Natural killer cell (primary cell): Measurements from ENCODE around the gene MAD1L1. TPM values are rescaled to one million over a fixed set of nuclear protein-coding genes. Genes with fewer than 3 reads are reported as not detected.

Source experiments
- ATAC-seq, 3 donors: fragments of 150-1000 bp in 2 of 3; fragments of 200-7000 bp in 1 of 3; cut with Tn5 transposase; 1 replicate in 1 of 3; 2 replicates in 2 of 3; pipeline ENCODE4 v1.10.0; 2021; ENCODE audit warnings: mild to moderate bottlenecking in 2 of 3, moderate library complexity in 2 of 3
- DNase-seq, 2 donors: peaks; one replicate each; pipeline versions ENCODE4 v3.0.0 to v3.0.0-alpha.2; 2013 to 2021; ENCODE audit warnings: mixed read lengths in 1 of 2
- H3K27ac ChIP-seq: one replicate; pipeline ENCODE4 v1.5.1; 2013; ENCODE audit warnings: mild to moderate bottlenecking, low read length
- H3K27me3 ChIP-seq: one replicate; pipeline ENCODE4 v1.6.1; 2013; ENCODE audit warnings: low read length; ENCODE audit not compliant: control insufficient read depth, insufficient read depth
- H3K36me3 ChIP-seq: one replicate; pipeline ENCODE4 v1.6.1; 2013; ENCODE audit warnings: low read length; ENCODE audit not compliant: control insufficient read depth, insufficient read depth
- H3K4me1 ChIP-seq: one replicate; pipeline ENCODE4 v1.6.1; 2013; ENCODE audit warnings: low read length; ENCODE audit not compliant: control insufficient read depth, insufficient read depth
- H3K4me3 ChIP-seq: one replicate; pipeline ENCODE4 v1.5.1; 2013; ENCODE audit warnings: low read length
- H3K9me3 ChIP-seq: one replicate; pipeline ENCODE4 v1.6.1; 2013; ENCODE audit warnings: low read length; ENCODE audit not compliant: control insufficient read depth, insufficient read depth
- H3K27ac Mint-ChIP-seq, 2 donors: one replicate each; pipeline ENCODE4 v1.8.0; 2022; ENCODE audit warnings: mild to moderate bottlenecking in 2 of 2, mixed read lengths in 2 of 2, moderate library complexity in 1 of 2
- H3K27me3 Mint-ChIP-seq, 2 donors: one replicate each; pipeline ENCODE4 v1.8.0; 2022; ENCODE audit warnings: low read depth in 2 of 2, mixed read lengths in 2 of 2
- H3K36me3 Mint-ChIP-seq: one replicate; pipeline ENCODE4 v1.8.0; 2022; ENCODE audit warnings: mixed read lengths
- H3K4me1 Mint-ChIP-seq, 2 donors: one replicate each; pipeline ENCODE4 v1.8.0; 2022; ENCODE audit warnings: mixed read lengths in 2 of 2
- H3K4me3 Mint-ChIP-seq: one replicate; pipeline ENCODE4 v1.8.0; 2022; ENCODE audit warnings: mild to moderate bottlenecking, moderate library complexity, mixed read lengths
- H3K9me3 Mint-ChIP-seq, 2 donors: one replicate each; pipeline ENCODE4 v1.8.0; 2022; ENCODE audit warnings: mixed read lengths in 2 of 2
- WGBS: methylation state at CpG from one replicate; pipeline ENCODE4 v1.1.7; 2013; ENCODE audit warnings: missing lambda C conversion rate; ENCODE audit not compliant: insufficient coverage; 5-methylcytosine and 5-hydroxymethylcytosine counted together
- intact Hi-C: fragments of 100-400 bp; cut with micrococcal nuclease; formaldehyde crosslinking; loops from one replicate; pipeline ENCODE4 v1.14.2; 2022
- total RNA-seq, 4 donors: library from RNA; stranded (reverse); fragments of 120-200 nt in 1 of 4; gene quantifications; one replicate each; pipeline versions ENCODE4 v1.2.3 to v1.2.4, GENCODE V29; 2013 to 2022
- TF ChIP-seq, protein P1 (sequence below): fragments of 200-600 bp; IDR thresholded peaks from one replicate; pipeline ENCODE4 v1.8.0; 2022; ENCODE audit warnings: antibody characterized with exemption

The MAD1L1 gene
- total RNA-seq, 3 donors from 2014 or later (not counting 1 experiment from before 2014, with no cell fraction given), result 53.6 to 81.2 (median 77.4) TPM

DNA sequence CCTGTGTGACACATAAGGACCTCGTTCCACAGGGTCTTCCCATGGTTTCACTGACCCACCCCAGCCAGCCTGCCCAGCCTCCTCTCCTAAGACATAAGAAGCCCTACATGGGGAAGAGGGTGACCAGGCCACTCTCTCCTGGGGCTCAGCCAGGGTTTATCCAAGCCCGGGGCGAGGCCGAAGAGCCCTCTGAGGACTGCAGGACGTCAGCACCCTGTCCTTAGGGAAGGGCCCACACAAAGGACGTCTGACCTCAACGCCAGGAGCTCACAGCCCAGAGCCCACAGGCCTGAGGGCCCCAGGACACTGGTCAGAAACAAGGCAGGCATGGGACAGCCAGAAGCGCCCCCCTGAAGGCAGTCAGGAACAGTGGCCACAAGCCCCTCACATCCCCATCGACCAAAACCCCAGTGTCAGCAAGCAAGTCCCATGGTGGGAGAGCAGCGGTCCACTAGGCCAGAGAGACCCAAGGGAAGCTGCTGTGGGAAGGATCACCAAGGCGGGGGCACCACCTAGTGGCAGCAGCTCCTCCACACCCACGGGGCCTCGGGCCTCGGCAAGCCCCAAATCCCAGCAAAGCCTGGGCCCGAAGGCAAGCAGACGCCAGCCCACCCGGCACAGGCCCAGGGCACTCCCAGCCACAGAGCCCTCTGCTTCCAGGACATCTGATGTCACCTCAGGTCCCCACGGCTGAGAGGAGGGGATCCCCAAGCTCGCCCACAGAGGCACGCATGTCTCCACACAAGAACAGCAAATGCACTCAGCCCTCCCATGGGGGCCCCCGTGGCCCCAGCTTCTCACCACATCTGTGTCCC is 23.4 kb downstream of the MAD1L1 start:
- TF ChIP-seq, protein P1, sequence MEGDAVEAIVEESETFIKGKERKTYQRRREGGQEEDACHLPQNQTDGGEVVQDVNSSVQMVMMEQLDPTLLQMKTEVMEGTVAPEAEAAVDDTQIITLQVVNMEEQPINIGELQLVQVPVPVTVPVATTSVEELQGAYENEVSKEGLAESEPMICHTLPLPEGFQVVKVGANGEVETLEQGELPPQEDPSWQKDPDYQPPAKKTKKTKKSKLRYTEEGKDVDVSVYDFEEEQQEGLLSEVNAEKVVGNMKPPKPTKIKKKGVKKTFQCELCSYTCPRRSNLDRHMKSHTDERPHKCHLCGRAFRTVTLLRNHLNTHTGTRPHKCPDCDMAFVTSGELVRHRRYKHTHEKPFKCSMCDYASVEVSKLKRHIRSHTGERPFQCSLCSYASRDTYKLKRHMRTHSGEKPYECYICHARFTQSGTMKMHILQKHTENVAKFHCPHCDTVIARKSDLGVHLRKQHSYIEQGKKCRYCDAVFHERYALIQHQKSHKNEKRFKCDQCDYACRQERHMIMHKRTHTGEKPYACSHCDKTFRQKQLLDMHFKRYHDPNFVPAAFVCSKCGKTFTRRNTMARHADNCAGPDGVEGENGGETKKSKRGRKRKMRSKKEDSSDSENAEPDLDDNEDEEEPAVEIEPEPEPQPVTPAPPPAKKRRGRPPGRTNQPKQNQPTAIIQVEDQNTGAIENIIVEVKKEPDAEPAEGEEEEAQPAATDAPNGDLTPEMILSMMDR, result peak; percentile 37
- H3K27ac ChIP-seq, result no peak overlapping the region
- H3K27me3 Mint-ChIP-seq, result no peaks in the 10 kb centered on the region
- no peaks in the 10 kb centered on the region for H3K9me3 Mint-ChIP-seq
- no peaks in the 10 kb centered on the region for H3K27me3 ChIP-seq
- H3K4me3 ChIP-seq, result no peak overlapping the region
- 76% methylated on average over 21 of the region's 21 CpGs for WGBS
- DNase-seq, result peak; percentile 35 to 63
- peaks cover 33% of the 10 kb centered on the region for H3K36me3 ChIP-seq
- no peak overlapping the region for H3K4me3 Mint-ChIP-seq
- intact Hi-C loops, result no loop called here
- peak in 1 of 3 donors; percentile 70 for ATAC-seq
- H3K4me1 Mint-ChIP-seq, result peaks cover 0 to 5% of the 10 kb centered on the region in 2 donors
- no peak overlapping the region for H3K27ac Mint-ChIP-seq
- peaks cover 7% of the 10 kb centered on the region for H3K36me3 Mint-ChIP-seq
- H3K9me3 ChIP-seq, result no peaks in the 10 kb centered on the region
- no peaks in the 10 kb centered on the region for H3K4me1 ChIP-seq

DNA sequence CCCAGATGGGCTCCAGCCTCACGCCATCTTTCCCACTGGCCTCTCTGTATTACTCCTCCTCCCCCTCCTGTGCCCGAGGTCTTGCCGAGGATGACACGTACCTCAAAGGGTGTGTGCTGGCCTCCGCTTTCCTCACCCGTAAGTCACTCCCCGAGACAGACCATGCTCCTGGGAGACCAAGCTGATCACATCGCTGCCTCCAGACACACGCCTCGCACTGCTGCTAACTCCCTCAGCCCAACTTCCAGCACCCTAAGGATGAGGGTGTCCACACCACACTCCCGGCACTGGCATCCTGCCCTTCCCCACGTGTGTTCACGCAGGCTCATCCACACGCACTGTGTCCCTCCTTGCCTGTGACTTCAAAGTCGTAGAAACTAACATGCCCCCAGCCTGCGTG is 24.0 kb downstream of the MAD1L1 start:
- Mint-ChIP-seq H3K4me3 (no peak overlapping the region), H3K9me3 (no peaks in the 10 kb centered on the region), H3K27ac (no peak overlapping the region), H3K27me3 (no peaks in the 10 kb centered on the region), H3K4me1 (peaks cover 0 to 5% of the 10 kb centered on the region in 2 donors), H3K36me3 (peaks cover 7% of the 10 kb centered on the region)
- H3K27me3 ChIP-seq, result no peaks in the 10 kb centered on the region
- WGBS, result 96% methylated on average over 16 of the region's 16 CpGs
- H3K9me3 ChIP-seq, result no peaks in the 10 kb centered on the region
- intact Hi-C loops, result no loop called here
- H3K4me3 ChIP-seq, result no peak overlapping the region
- H3K27ac ChIP-seq, result no peak overlapping the region
- TF ChIP-seq, protein P1, result no peak
- ATAC-seq (no peak), DNase-seq (no peak)
- H3K36me3 ChIP-seq, result peaks cover 30% of the 10 kb centered on the region
- H3K4me1 ChIP-seq, result no peaks in the 10 kb centered on the region

DNA sequence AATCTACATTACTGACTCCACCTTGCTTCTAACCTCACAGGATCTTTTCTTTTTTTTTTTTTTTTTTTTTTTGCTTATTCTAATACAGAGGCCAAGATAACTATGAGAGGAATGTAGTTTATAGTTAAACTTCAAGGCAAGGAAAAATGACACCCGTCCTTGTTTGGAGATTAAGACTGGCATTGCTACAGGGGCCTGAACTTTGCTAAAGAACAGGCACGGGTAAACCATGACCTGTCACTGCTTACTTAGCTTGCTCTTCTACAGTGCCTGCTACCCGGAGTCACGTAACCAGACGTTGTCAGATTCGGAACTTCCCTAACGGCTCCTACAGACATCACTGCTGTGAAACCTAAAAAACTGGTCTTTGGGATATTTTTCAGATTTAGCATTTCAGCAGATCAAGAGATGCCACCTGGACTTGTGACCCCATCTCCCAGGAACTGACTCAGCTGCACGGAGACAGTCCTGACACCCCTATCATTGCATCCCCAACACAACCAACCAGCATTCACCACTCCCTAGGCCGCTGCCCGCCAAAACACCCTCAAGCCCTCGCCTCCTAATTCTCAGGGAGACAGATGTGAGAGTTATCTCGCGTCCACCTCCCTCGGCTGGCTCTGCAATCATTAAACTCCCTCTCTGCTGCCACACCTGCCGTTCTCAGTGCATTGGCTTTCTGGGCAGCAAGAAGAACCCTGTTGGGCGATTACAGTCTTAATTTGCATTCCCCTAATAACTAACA is 27.5 kb downstream of the MAD1L1 start:
- H3K9me3 Mint-ChIP-seq, result no peaks in the 10 kb centered on the region
- intact Hi-C loops, result no loop called here
- ATAC-seq (no peak), DNase-seq (no peak)
- WGBS, result 95% methylated on average over 16 of the region's 16 CpGs
- no peaks in the 10 kb centered on the region for H3K36me3 Mint-ChIP-seq
- no peaks in the 10 kb centered on the region for H3K4me1 ChIP-seq
- H3K4me1 Mint-ChIP-seq, result peaks cover 0 to 5% of the 10 kb centered on the region in 2 donors
- H3K4me3 Mint-ChIP-seq, result no peak overlapping the region
- H3K4me3 ChIP-seq, result no peak overlapping the region
- H3K36me3 ChIP-seq, result peaks cover 8% of the 10 kb centered on the region
- H3K9me3 ChIP-seq, result no peaks in the 10 kb centered on the region
- H3K27me3 ChIP-seq, result no peaks in the 10 kb centered on the region
- no peak overlapping the region for H3K27ac Mint-ChIP-seq
- TF ChIP-seq, protein P1, result no peak
- H3K27me3 Mint-ChIP-seq, result no peaks in the 10 kb centered on the region
- H3K27ac ChIP-seq, result no peak overlapping the region
